Testis (tissue), 2 donors: ENCODE results near the gene CASK.

Experiments
- CTCF ChIP-seq, 3 experiments: fragments of 450-650 bp in 2 of 3; fragments of 200-600 bp in 1 of 3; sonication (generic) in 1 of 3; IDR thresholded peaks; one replicate each; pipeline ENCODE4 v1.5.1; 2016 to 2019; ENCODE audit warnings: antibody characterized with exemption in 3 of 3, mild to moderate bottlenecking in 2 of 3, moderate library complexity in 1 of 3
- POLR2A ChIP-seq: fragments of 450-650 bp; IDR thresholded peaks from one replicate; pipeline ENCODE4 v1.6.1; 2017; ENCODE audit warnings: antibody characterized with exemption, mild to moderate bottlenecking, moderate library complexity

GRCh38 chrX:41667631-41668030, 255.7 kb downstream of the CASK start:
- no peak for TF ChIP-seq CTCF (IDR thresholded peaks at IDR 0.05)
- no peak for TF ChIP-seq POLR2A
